ENCODE results near the gene CYYR1. TPM values are rescaled to one million over a fixed set of nuclear protein-coding genes. Genes with fewer than 3 reads are reported as not detected.

The CYYR1 gene
- total and polyA plus RNA-seq, 7 donors = 1.8 to 13.0 (median 4.5) TPM

GRCh38 chr21:26491663-26492062 is 81.4 kb downstream of the CYYR1 start:
- Histone ChIP-seq H3K36me3 (no peaks in the 10 kb centered on the region), H3K27me3 (no peaks in the 10 kb centered on the region), H3K4me1 (no peaks in the 10 kb centered on the region), H3K4me3 (no peak overlapping the region), H3K9me3 (no peaks in the 10 kb centered on the region), H3K27ac (no peak overlapping the region)
- TF ChIP-seq EP300 (IDR thresholded peaks at IDR 0.05) (no peak), CTCF (IDR thresholded peaks at IDR 0.05) (no peak), POLR2A (IDR thresholded peaks at IDR 0.05) (no peak), POLR2AphosphoS5 (IDR thresholded peaks at IDR 0.05) (no peak)
- DNase-seq = no peak
- intact Hi-C loops (cut with DNase I) = no loop called here
- WGBS, 2 donors = 66 to 85% methylated on average over 3 of the region's 3 CpGs

- H3K4me1 ChIP-seq = no peaks in the 10 kb centered on the region
- TF ChIP-seq POLR2AphosphoS5 (IDR thresholded peaks at IDR 0.05) = no peak
- no peak for TF ChIP-seq EP300 (IDR thresholded peaks at IDR 0.05)
- no peak for TF ChIP-seq POLR2A (IDR thresholded peaks at IDR 0.05)
- no peak for TF ChIP-seq CTCF (IDR thresholded peaks at IDR 0.05)
- H3K27ac ChIP-seq = no peak overlapping the region
- intact Hi-C loops (cut with DNase I) = no loop called here
- H3K27me3 ChIP-seq = no peaks in the 10 kb centered on the region
- no peaks in the 10 kb centered on the region for H3K36me3 ChIP-seq
- WGBS, 2 donors = 54 to 70% methylated on average over 2 of the region's 2 CpGs
- no peak for DNase-seq
- no peaks in the 10 kb centered on the region for H3K9me3 ChIP-seq
- no peak overlapping the region for H3K4me3 ChIP-seq
Measured at GRCh38 chr21:26490771-26491170, 82.3 kb downstream of the CYYR1 start.

GRCh38 chr21:26489781-26490180 is 83.3 kb downstream of the CYYR1 start:
- no peaks in the 10 kb centered on the region for H3K36me3 ChIP-seq
- DNase-seq = no peak
- H3K4me1 ChIP-seq = no peaks in the 10 kb centered on the region
- intact Hi-C loops (cut with DNase I) = no loop called here
- WGBS, 2 donors = 88 to 93% methylated on average over 6 of the region's 6 CpGs
- no peaks in the 10 kb centered on the region for H3K9me3 ChIP-seq
- TF ChIP-seq POLR2AphosphoS5 (IDR thresholded peaks at IDR 0.05) (no peak), EP300 (IDR thresholded peaks at IDR 0.05) (no peak), POLR2A (IDR thresholded peaks at IDR 0.05) (no peak), CTCF (IDR thresholded peaks at IDR 0.05) (no peak)
- H3K4me3 ChIP-seq = no peak overlapping the region
- no peak overlapping the region for H3K27ac ChIP-seq
- H3K27me3 ChIP-seq = no peaks in the 10 kb centered on the region

- Histone ChIP-seq H3K27ac (no peak overlapping the region), H3K4me1 (no peaks in the 10 kb centered on the region), H3K9me3 (no peaks in the 10 kb centered on the region), H3K27me3 (no peaks in the 10 kb centered on the region), H3K36me3 (no peaks in the 10 kb centered on the region), H3K4me3 (no peak overlapping the region)
- WGBS, 2 donors = 87 to 93% methylated on average over 4 of the region's 4 CpGs
- TF ChIP-seq CTCF (IDR thresholded peaks at IDR 0.05) = no peak
- TF ChIP-seq POLR2A (IDR thresholded peaks at IDR 0.05) = no peak
- TF ChIP-seq POLR2AphosphoS5 (IDR thresholded peaks at IDR 0.05) = no peak
- TF ChIP-seq EP300 (IDR thresholded peaks at IDR 0.05) = no peak
- intact Hi-C loops (cut with DNase I) = no loop called here
- DNase-seq = no peak
Measured at GRCh38 chr21:26487981-26488480, 85.1 kb downstream of the CYYR1 start.

- no peak overlapping the region for H3K4me3 ChIP-seq
- 89 to 91% methylated on average over 2 of the region's 2 CpGs for WGBS, 2 donors
- intact Hi-C loops (cut with DNase I) = no loop called here
Measured at GRCh38 chr21:26473471-26473870, 99.6 kb downstream of the CYYR1 start.

More at GRCh38 chr21:26473471-26473870, 99.6 kb downstream of the CYYR1 start:
- H3K4me1 ChIP-seq = no peaks in the 10 kb centered on the region
- H3K27ac ChIP-seq = no peak overlapping the region
- no peaks in the 10 kb centered on the region for H3K27me3 ChIP-seq
- DNase-seq = no peak
- no peaks in the 10 kb centered on the region for H3K9me3 ChIP-seq
- H3K36me3 ChIP-seq = no peaks in the 10 kb centered on the region
- TF ChIP-seq EP300 (IDR thresholded peaks at IDR 0.05) (no peak), POLR2AphosphoS5 (IDR thresholded peaks at IDR 0.05) (no peak), POLR2A (IDR thresholded peaks at IDR 0.05) (no peak), CTCF (IDR thresholded peaks at IDR 0.05) (no peak)
